HG03135 (cell line): Measurements from ENCODE around the gene ATP8A2.

Experiments used
- ATAC-seq: cut with Tn5 transposase; IDR thresholded peaks from one replicate; pipeline ENCODE4 v1.9.1; 2021; ENCODE audit warnings: mild to moderate bottlenecking, moderate library complexity; ENCODE audit not compliant: unreplicated experiment

ATP8A2 gene

DNA sequence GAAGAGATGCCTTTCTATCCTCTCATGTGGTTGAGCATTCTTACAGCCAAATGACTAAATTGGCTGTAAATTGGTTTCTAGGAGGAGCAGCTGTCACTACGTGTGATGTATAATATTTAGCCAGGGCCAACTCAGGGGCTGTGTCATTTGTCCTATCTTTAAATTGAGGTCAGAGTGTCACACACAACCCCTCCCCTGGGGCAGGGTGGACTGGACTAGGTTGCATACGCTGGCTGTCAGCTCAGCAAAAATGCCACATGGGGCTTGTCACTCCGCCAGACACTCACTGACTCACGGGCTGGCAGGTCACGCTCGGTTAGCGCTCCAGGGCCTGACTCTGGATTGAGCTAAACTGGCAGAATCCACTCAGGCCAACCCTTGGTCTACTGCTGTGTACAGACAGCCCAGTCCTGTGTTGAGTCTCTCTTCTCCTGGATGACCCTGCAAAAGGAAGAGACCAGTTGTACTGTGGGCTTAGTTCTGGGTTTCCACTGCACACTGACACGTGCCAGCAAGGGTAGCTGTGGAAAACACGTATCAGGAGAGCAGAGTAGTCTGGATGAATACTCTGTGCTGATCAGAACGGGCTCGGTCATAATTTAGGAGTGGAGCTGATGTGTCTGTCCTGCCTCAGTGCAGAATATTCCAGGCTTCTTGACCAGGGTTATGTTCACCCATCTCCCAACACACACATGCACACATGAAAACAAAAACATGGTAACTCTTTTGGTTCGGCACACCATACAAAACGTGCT is 650.9 kb downstream of the ATP8A2 start:
- no peak for ATAC-seq

DNA sequence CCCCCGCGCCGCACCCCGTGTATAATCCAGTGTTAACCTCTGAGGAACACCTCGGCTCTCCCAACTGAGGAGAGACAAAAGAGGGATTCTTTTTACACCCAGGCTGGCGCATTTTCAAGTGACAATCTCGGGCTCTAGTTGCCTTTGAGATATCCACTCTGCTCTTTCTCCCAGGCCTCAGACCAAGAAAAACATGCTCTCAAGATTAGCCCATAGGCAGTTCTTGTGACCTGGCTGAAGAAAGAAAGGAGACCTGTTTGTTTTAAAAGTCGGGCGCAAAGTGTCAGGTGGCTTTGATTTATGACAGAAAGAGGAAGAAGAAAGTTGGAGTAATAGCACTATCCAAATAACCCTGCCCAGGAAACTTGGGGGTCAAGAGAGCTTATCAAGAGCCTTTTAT is 652.8 kb downstream of the ATP8A2 start:
- ATAC-seq = no peak

DNA sequence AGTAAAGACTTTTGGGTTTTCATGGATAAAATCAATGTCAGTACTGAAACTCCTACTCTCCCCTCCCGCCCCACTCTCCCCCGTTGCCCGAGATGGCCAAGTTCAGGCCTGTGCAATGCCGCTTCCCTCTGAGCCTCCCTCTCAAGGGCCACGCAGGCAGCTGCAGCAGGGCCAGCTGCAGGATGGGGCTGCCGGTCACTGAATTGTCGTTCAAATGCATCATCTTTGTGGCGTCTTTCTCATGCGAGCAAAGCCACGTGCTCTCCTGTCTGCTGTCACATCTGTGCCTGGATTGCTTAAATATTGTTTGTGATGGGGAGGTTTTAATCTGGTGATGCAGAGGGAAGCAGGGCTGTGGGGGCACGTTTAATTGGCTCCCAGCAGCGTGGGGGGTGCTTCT is 653.4 kb downstream of the ATP8A2 start:
- no peak for ATAC-seq

DNA sequence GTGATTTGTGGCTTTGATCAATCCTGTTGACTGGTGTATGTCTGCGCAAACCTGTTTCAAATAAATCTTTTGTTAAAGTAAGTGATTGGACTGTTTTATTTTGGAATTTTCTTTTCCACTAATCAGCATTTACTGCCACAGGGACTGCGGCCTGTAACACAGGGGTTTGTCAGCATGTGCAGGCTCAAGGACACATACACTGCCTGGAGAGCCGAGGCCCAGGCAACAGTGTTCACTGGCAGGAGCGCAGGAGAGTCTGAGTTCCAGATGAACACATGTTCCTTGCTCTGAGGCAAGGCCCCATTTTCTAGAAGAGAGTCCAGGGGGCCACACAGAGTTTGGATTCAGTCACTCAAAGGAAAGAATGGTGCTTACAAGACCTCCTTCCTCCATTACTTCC is 654.0 kb downstream of the ATP8A2 start:
- no peak for ATAC-seq

DNA sequence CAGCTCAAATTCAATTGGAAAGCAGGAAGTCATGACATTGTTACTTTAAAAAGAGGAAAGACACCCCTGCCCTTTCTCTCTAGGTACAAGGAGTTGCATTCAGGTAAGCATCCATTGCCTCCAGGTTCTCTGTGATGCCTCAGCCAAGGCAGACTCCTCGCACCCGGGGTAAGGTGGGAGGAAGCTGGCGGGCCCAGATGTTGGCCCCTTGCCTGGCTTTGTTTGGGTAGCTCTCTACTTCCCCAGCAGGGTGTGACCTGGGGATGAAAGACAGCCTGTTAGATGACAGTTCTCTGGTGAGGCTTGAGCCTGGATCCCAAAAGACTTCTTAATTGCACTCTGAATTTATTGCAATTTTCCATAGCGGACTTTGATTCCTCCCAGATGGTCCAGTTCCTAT is 654.4 kb downstream of the ATP8A2 start:
- ATAC-seq = no peak

DNA sequence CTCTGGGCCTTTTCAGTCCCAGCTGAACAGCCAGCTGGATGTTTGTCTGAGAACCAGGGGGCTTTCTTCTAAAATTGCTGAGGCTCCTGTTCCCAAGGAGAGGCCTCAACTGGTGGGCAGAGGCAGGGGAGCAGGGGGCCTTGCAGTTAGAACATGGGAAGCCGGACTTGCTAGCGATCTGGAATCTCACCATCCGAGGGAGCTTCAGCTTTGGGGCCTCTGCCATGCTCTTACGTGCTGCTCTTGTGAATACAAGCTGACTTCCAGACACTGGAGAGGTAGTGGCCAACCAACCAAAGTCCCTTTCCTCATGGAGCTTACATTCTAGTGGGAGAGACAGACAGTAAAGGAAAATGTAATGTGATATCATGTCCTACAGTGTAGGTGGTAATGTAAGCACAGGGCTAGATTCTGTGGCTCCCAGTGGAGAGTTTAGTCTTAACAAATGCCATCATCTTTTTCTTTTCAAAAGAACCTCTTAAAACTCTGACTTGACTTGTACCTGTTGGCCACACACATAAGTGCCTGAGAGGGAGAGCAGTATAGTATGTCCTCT is 657.9 kb downstream of the ATP8A2 start:
- ATAC-seq = no peak

DNA sequence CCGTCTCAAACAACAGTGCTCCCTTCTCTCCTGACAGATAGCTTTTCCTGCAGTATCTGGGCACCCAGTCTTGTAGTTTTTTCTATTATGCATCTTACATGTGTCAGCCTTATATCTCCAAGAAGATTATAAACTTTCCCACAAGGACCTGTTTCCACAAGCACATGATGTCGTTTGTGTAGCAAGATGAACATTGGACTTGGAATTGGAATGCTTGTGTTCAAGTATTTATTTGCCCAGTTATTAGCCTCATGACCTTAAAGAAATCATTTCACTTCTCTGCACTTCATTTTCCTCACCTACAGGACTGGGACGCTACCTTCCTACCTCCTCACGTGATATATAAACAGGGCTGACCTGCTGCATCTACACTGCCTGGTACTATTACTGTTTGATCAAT is 658.6 kb downstream of the ATP8A2 start:
- ATAC-seq = no peak

DNA sequence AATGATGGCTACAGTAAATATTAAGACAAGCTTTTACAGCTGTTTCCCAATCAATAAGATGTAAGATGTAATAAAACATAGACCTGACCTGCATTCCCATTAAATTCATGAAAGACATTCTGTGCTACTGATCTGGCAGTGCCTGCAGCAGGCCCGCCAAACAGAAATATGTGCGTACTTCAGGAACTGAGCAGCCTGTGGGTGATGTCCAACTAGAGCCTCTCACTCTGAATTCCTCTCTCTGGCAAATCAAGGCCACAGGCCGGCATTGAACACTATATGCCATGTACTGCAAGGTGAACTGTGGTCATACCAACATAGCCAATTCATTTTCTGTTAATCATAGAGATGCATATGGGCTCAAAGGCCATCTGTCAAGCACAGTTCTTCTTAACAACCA is 662.2 kb downstream of the ATP8A2 start:
- no peak for ATAC-seq

DNA sequence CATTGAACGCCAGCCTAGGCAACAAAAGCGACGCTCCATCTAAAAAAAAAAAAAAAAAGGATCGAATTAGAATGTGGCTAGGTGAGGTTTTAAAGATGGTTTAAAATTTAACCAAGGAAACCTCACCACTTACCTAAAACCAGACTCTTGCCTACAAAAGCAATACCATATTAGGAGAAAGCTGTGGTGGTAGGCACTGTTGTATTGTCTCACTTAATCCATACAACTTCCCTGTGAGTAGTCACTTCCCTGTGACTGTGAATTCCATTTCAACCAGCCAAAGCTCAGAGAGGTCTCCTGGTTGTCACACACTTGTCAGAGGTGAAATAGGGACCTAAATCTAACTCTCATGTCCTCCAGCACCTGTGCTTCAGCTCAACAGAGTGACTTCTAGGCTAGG is 664.6 kb downstream of the ATP8A2 start:
- no peak for ATAC-seq

DNA sequence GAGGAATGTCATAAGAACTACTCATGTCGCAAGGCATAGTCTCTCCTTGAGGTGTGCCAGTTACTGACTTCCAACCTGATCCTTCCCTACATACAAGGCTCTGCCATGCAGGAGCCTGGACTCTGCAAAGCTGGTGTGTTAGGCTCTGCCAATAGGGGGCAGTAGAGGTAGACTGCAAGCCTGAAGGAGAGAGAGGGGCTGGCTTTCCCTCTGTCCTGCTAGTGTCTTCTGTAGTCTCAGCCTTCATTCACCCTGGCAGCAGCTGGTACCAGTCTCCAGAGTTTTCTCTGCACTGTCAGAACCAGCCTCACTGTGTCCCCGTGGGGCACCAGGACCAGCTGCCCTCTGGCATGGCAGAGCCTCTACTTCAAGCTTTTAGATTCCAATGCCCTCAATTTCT is 665.5 kb downstream of the ATP8A2 start:
- ATAC-seq = no peak

DNA sequence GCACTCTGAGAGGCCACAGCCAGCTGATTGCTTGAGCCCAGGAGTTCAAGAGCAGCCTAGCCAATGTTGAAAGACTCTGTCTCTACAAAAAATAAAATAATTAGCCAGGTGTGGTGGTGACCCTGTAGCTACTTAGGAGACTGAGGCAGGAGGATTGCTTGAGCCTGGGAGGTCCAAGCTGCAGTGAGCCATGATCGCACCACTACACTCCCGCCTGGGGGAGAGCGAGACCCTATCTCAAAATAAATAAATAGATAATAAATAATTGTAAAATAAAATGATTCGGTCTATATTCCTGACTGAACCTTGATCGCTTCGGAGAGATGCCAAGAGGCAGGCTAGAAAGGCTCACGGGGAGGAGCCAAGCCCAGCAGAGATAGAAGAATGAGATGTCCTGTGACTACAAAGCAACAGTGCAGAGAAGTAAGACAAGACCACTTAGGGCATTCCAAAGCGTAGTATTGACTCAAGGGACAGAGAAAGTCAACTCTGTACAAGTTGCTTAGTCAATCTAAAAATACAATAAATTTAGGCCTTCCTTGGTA is 667.2 kb downstream of the ATP8A2 start:
- ATAC-seq = no peak

DNA sequence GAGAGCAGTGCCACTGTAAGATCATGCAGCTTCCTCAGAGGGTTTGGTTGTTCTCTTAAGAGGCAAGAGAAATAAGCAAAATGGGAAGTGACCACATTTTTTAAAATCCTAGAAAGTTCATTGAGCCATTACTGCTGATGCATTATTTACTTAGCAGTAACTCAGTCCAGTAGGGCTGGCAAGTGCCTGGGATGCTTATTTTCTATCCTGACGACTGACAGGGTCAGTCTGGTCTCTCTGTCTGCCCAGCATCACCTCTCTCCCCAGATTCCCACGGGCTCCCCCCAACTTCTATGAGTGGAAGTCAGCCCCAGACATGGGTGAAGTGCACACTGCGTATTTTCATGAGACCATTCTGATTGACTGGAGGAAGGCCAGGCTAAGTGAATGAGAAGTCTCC is 669.7 kb downstream of the ATP8A2 start:
- ATAC-seq = no peak

DNA sequence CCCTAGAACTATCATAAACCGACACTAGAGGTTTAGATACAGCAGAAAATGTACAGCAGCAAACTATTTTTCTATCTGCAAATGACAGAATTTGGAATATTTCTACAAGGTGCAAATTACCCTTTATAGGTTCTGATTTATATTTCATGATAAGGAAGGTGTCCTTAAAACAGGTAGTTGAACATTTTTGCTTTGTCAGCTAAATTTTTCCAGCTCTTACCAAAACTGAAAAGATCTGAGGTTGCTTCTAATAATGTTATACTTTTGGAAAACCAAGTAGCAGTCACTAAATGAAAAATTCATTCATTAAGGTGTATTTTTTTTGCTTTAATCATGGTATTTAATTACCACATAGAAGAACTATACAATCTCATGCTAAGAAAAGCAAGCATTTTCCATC is 671.0 kb downstream of the ATP8A2 start:
- ATAC-seq = no peak

DNA sequence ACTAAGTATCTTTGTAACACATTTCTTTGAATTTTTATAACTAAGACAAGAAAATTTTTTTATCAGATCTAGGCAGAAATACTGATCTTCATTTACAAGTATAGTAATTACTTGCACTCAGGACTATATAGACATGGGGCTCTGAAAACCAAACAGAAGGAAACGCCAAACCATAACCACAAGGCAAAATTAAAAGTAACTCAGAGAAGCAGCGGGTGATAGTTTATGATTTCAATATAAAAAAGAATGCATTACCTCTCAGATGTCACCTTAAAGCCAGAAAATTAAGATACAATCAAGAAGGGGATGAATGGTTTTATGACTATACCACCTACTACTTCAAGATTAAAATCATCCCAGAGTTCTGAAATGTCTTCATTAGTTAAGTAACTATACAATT is 673.4 kb downstream of the ATP8A2 start:
- no peak for ATAC-seq

DNA sequence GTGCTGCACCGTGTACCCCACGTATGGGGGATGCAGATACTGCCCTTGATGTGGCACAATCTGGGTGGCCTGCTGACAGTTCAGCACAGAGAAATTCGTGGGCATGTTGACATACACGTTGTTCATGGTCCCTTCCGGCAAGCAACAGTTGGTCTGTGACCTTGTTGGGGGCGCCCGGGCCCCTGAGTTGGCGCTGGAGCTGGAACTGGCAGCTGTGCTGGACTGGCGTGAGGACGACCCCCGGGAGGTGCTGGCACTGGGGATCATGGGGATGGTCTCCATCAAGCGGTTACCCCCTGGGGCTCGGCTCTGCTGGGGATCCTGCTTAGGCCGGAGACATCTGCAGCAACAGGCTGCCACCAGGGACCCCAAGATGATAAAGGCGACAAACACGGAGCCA is 674.9 kb downstream of the ATP8A2 start:
- no peak for ATAC-seq

DNA sequence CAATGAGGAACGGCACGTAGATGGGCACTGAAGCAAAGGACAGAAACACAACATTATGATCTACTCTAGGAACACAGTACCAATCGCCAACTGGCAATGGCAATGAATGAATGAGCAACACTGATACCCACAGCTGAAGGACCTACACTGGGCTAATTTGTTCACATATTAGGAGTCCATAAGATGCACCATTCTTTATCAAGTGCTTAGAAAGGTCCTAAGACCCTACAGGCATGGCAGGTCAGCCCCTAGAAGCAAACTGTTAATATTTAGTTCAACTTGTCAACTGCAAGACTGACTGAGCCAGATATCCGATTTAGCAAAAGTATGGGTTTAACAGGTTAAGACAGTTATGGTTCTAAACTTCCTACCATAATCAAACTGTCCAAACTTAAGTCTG is 675.3 kb downstream of the ATP8A2 start:
- no peak for ATAC-seq

DNA sequence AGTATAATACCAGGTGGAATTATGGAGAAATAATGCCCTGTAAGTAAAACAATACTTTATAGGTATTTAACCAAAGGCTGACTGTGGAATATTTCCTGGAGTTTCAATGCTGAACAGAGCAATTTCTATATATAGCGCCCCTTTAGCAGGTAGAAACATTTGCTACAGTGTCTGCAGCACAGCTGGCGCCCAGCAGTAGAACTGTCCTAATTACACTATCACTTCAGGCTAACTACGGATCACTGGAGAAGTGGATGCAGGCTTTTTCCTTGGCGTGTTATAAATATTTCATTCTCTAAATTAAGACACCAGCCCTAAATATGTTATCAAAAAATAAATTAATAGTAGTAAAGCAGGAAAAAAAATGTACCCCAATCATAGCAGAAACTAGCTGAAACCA is 677.0 kb downstream of the ATP8A2 start:
- ATAC-seq = no peak

DNA sequence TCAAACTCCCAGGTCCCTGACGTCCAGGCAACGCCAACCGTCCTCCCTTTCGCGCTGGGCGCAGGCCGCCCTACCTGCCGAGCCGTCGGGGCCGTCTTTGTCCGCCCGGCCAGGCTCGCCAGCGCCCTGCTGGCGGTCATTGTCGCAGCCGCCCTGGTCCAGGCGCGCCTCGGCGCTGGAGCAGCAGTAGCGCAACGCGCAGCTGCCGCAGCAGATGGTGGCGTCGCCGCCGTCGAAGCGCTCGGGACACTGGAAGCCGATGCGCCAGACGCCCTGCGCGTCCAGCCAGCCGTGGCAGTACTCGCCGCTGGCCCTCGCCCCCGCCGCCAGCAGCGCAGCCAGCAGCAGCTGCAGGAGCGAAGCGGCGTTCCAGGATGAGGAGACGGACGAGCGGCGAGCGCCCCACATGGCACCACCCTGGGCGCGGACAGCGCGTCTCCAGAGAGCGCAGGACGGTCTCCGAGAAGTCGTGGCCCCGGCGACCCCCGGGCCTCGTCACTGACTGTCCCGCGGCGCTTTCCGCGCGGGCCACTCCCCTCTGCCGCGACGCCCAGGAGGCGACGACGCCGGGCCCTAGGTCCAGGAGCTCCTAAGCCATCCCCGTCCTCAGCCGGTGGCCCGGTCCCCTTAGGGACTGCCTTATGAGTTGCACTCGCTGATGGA is 678.9 kb downstream of the ATP8A2 start:
- ATAC-seq = no peak

DNA sequence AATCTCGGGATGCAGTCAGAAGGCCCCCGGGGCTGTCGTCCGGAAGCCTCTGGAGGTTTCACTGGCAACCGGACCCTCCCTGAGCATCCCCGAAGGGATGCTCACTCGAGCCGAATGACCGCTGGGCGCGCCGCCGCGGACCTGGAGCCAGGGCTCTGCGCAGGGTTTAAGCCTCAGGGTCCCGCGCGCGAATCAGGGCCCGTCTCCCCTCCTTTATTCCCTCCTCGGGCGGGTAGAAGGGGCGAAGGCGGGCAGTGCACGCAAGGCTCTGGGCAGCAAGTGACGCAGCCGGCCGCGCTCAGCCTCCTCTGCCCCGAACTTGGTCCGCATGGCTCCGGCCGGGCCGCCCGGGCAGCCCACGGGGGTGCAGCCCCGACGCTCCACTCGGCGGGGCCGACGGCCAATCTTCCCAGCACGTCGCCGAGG is 679.5 kb downstream of the ATP8A2 start:
- no peak for ATAC-seq

DNA sequence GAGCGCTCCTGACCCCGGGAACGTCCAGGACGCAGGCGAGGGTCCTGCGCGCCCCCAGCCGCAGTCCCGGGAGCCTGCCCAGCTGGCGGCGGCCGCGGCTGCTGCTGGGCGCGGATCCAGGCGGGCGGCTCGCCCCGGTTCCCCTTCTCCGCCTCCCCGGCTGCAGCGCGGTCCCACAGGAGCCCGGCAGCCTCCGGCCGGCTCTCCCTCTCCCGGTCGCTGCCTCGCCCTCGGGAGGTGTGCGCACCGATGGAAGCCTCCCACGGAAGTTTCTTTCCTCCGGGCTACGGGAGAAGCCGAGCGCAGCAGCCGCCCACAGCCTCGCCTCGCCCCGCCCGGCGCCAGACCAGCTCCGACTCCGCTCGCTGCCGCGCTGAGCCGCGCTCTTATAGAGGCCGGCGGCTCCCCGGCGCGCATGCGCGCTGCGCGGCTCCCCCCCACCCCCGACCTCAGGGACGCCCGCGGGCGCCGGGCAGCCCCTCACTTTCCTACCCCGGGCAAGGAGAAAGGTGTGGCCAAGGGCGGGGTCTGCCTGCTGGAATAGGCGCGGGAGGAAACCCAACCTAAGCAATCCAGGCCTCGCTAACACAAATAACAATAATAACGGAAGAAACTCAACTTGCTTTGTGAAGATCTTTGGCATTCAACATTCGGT is 680.0 kb downstream of the ATP8A2 start, which contains the start of gene SHISA2:
SHISA2 (minus strand) TSS at position 360 of the 655 bp plus-strand sequence. CDS start 1,041 bp downstream, outside the sequence.
- no peak for ATAC-seq

DNA sequence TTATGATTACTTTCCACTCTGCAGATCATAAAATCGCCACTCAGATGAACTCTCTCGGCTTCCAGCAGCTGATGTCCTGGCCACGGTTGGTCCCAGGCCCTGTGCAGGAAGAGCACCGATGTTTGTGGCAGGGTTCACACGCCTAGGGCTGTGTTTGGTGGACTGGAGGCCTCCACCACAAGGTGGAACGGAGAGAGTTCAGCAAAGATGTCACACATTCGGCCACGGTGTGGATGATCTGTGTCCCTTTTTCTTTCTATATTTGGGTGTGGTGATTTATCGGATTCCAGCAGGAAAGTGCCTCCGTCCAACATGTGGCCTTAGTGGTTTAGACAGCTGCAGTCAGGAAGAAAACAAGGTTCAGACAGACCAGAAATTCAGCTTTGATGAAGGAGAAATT is 680.6 kb downstream of the ATP8A2 start:
- ATAC-seq = no peak
